ENCODE data around the gene CENPU.
A peak's percentile ranks its signal among the peaks of the same experiment; 100 is the strongest.
"Not testable (repeated sequence)": the region's sequence is repeated elsewhere in the genome, so short reads cannot be mapped to it uniquely, and the experiment has no call there.

The CENPU gene

GRCh38 chr4:184750926-184751584 lies 17.2 kb upstream of the CENPU start:
- DNase-seq: no peak

- DNase-seq: no peak
These were observed 14.4 kb upstream of the CENPU start for GRCh38 chr4:184748251-184748652.

GRCh38 chr4:184747034-184747830 lies 13.3 kb upstream of the CENPU start:
- DNase-seq: no peak

GRCh38 chr4:184745831-184746795 lies 12.2 kb upstream of the CENPU start:
- DNase-seq: peak; percentile 74 to 77

GRCh38 chr4:184744236-184744635 lies 10.3 kb upstream of the CENPU start:
- DNase-seq: no peak

GRCh38 chr4:184743650-184744049 lies 9.8 kb upstream of the CENPU start:
- DNase-seq: no peak

GRCh38 chr4:184741651-184742050 lies 7.8 kb upstream of the CENPU start:
- not testable (repeated sequence) for DNase-seq

GRCh38 chr4:184740980-184741391 lies 7.1 kb upstream of the CENPU start:
- no peak for DNase-seq

- DNase-seq: not testable (repeated sequence)
These were observed 5.7 kb upstream of the CENPU start for GRCh38 chr4:184739575-184739974.

GRCh38 chr4:184734758-184735157 lies 862 bp upstream of the CENPU start:
- no peak for DNase-seq

GRCh38 chr4:184732126-184732525 lies 1.8 kb downstream of the CENPU start:
- DNase-seq: no peak

- DNase-seq: no peak
These were observed 2.8 kb downstream of the CENPU start for GRCh38 chr4:184731056-184731455.

GRCh38 chr4:184729946-184730345 lies 4.0 kb downstream of the CENPU start:
- no peak for DNase-seq

- DNase-seq: no peak
These were observed 5.0 kb downstream of the CENPU start for GRCh38 chr4:184728858-184729257.

- DNase-seq: no peak
These were observed 6.5 kb downstream of the CENPU start for GRCh38 chr4:184727430-184727829.

GRCh38 chr4:184722798-184723197 lies 11.1 kb downstream of the CENPU start:
- DNase-seq: no peak

- DNase-seq: no peak
These were observed 12.6 kb downstream of the CENPU start for GRCh38 chr4:184721254-184721653.

- DNase-seq: no peak
These were observed 14.5 kb downstream of the CENPU start for GRCh38 chr4:184719407-184719806.

- no peak for DNase-seq
These were observed 18.4 kb downstream of the CENPU start for GRCh38 chr4:184715526-184715925.

GRCh38 chr4:184713887-184714286 lies 20.0 kb downstream of the CENPU start:
- DNase-seq: no peak

GRCh38 chr4:184712322-184712721 lies 21.6 kb downstream of the CENPU start:
- DNase-seq: no peak

GRCh38 chr4:184706453-184706852 lies 27.4 kb downstream of the CENPU start:
- DNase-seq: no peak

- no peak for DNase-seq
These were observed 28.2 kb downstream of the CENPU start for GRCh38 chr4:184705692-184706091.
